Measurements from ENCODE around the gene ZBTB44. TPM values are rescaled to one million over a fixed set of nuclear protein-coding genes. Genes with fewer than 3 reads are reported as not detected.

Gene ZBTB44
- total and polyA plus RNA-seq, 5 donors from 2014 or later: 4.4 to 46.7 (median 6.2) TPM

- H3K27me3 ChIP-seq (ENCODE audit: control insufficient read depth, insufficient read depth, low read length): no peaks in the 10 kb centered on the region
- ATAC-seq (ENCODE audit: low read depth in 2 of 2): no peak
- H3K4me1 Mint-ChIP-seq: no peaks in the 10 kb centered on the region
These were observed 135.1 kb downstream of the ZBTB44 start for GRCh38 chr11:130179396-130180306.

DNA sequence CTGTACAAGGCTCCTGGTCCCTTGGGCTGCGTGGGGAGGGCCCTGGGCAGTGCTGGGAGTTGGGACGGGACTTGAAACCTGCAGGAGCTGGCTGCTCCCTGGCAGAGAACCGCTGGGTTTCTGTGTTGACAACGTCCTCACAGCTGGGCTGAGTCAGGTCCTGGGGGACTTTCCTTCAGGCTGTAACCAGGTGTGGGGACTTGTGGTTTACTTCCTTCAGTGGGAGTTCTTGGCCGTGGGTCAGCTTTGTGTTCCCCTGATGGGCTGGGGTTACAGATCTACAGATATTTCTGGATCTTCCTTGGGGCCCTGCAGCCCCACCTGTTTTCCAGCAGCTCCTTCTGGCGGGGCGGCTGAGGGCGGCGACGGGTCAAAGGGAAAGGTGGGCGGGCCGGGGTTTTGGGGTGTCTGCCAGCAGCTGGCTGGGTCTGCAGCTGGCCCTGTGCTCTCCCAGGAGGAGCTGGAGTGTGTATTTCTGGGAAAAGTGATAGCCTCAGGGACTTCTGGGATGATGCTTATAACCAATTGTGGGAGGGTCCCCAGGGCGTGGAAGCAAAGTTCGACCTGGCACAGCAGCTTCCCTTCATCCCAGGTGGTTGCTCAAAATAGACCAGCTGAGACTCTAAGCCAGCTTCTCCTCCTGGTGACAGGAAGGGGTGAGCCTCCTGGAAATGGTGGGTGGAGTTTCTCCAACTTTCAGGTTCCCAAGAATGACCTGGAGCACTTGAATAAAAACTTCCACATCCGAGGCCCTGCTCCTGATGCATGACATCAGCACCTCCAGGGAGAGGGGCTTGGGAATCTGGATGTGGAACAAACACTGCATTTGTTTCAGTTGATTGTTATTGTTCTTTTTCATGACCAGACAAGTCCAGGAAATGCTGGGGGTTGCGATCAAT, 136.0 kb downstream of the ZBTB44 start:
- no peaks in the 10 kb centered on the region for H3K27me3 ChIP-seq (ENCODE audit: control insufficient read depth, insufficient read depth, low read length)
- Mint-ChIP-seq H3K4me1 (no peaks in the 10 kb centered on the region), H3K4me3 (no peak overlapping the region), H3K36me3 (no peaks in the 10 kb centered on the region), H3K27me3 (no peaks in the 10 kb centered on the region), H3K27ac (no peak overlapping the region), H3K9me3 (peaks cover 0 to 5% (median 0%) of the 10 kb centered on the region in 7 donors)
- H3K27ac ChIP-seq (ENCODE audit: insufficient read depth, low read length, poor library complexity, severe bottlenecking): no peak overlapping the region
- no peaks in the 10 kb centered on the region for H3K4me1 ChIP-seq (ENCODE audit: control insufficient read depth, insufficient read depth, low read length, poor library complexity, severe bottlenecking)
- no peaks in the 10 kb centered on the region for H3K9me3 ChIP-seq (ENCODE audit: control insufficient read depth in 2 of 2, low read length in 2 of 2)
- no peak for ATAC-seq (ENCODE audit: low read depth in 2 of 2)
- H3K36me3 ChIP-seq (ENCODE audit: control insufficient read depth, insufficient read depth, low read length): no peaks in the 10 kb centered on the region
- DNase-seq: no peak
- no peak overlapping the region for H3K4me3 ChIP-seq (ENCODE audit: low read depth, low read length)

More at GRCh38 chr11:130179396-130180306, 135.1 kb downstream of the ZBTB44 start:
- Histone ChIP-seq H3K4me3 (ENCODE audit: low read depth, low read length) (no peak overlapping the region), H3K9me3 (ENCODE audit: control insufficient read depth in 2 of 2, low read length in 2 of 2) (no peaks in the 10 kb centered on the region), H3K4me1 (ENCODE audit: control insufficient read depth, insufficient read depth, low read length, poor library complexity, severe bottlenecking) (no peaks in the 10 kb centered on the region), H3K36me3 (ENCODE audit: control insufficient read depth, insufficient read depth, low read length) (no peaks in the 10 kb centered on the region), H3K27ac (ENCODE audit: insufficient read depth, low read length, poor library complexity, severe bottlenecking) (no peak overlapping the region)
- no peak for DNase-seq
- Mint-ChIP-seq H3K27ac (no peak overlapping the region), H3K27me3 (no peaks in the 10 kb centered on the region), H3K9me3 (peaks cover 0 to 4% (median 0%) of the 10 kb centered on the region in 7 donors), H3K36me3 (no peaks in the 10 kb centered on the region), H3K4me3 (no peak overlapping the region)

DNA sequence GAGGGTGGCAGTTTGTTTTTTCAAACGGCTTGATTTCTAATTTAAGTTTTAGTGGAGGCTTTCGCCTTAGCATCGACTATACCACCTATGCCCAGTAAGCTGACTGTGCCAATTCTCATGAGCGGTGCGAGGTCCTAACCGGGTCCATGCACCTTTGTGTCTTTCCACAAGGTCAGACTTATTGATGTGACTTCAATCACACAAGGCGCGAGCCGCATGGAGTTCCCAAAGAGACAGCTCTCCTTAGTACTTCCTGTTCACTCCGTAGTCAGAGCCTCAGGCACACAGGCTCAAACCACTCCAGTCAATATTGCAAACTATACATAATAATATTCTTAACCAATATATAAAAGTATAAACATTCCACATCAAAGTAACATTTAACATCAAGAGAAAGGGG, 136.9 kb downstream of the ZBTB44 start:
- H3K4me1 ChIP-seq (ENCODE audit: control insufficient read depth, insufficient read depth, low read length, poor library complexity, severe bottlenecking): no peaks in the 10 kb centered on the region

More for the DNA sequence above, 136.9 kb downstream of the ZBTB44 start:
- no peaks in the 10 kb centered on the region for H3K27me3 Mint-ChIP-seq
- no peaks in the 10 kb centered on the region for H3K4me1 Mint-ChIP-seq
- no peak overlapping the region for H3K4me3 Mint-ChIP-seq
- Histone ChIP-seq H3K4me3 (ENCODE audit: low read depth, low read length) (no peak overlapping the region), H3K27me3 (ENCODE audit: control insufficient read depth, insufficient read depth, low read length) (no peaks in the 10 kb centered on the region), H3K36me3 (ENCODE audit: control insufficient read depth, insufficient read depth, low read length) (no peaks in the 10 kb centered on the region), H3K9me3 (ENCODE audit: control insufficient read depth in 2 of 2, low read length in 2 of 2) (no peaks in the 10 kb centered on the region), H3K27ac (ENCODE audit: insufficient read depth, low read length, poor library complexity, severe bottlenecking) (no peak overlapping the region)
- H3K36me3 Mint-ChIP-seq: no peaks in the 10 kb centered on the region
- H3K9me3 Mint-ChIP-seq: peaks cover 0 to 5% (median 0%) of the 10 kb centered on the region in 7 donors
- DNase-seq (no peak), ATAC-seq (ENCODE audit: low read depth in 2 of 2) (no peak)
- no peak overlapping the region for H3K27ac Mint-ChIP-seq

Other genes starting within 250 kb of the ZBTB44 start
- 53.3 TPM for gene APLP2, start 245.0 kb downstream of the ZBTB44 start, total RNA-seq
- 10 to 100 TPM; 72.7 to 86.6 (median 78.1) TPM for gene APLP2, start 245.0 kb downstream of the ZBTB44 start, polyA plus RNA-seq
- not detected for gene ST14, start 155.1 kb downstream of the ZBTB44 start, total RNA-seq
- gene ST14, start 155.1 kb downstream of the ZBTB44 start, polyA plus RNA-seq: under 1 TPM in 2 of 4 donors, not detected in 2; 0.05 to 0.06 TPM
- not detected for gene ADAMTS8, start 113.7 kb upstream of the ZBTB44 start, total RNA-seq
- under 1 TPM in 1 of 4 donors, not detected in 3; 0.18 TPM for gene ADAMTS8, start 113.7 kb upstream of the ZBTB44 start, polyA plus RNA-seq
- not detected for gene ADAMTS15, start 133.7 kb upstream of the ZBTB44 start, total RNA-seq
- gene ADAMTS15, start 133.7 kb upstream of the ZBTB44 start, polyA plus RNA-seq: not detected

Data from CD4-positive, CD25-positive, alpha-beta regulatory T cell (primary cell).